NT2/D1 (cell line): Measurements from ENCODE around the gene ACO2.

Experiments
- SUZ12 ChIP-seq: IDR thresholded peaks from 2 replicates; pipeline ENCODE4 v1.6.1; 2011; ENCODE audit not compliant: insufficient read length, insufficient read depth; ENCODE audit errors: extremely low read depth
- ZNF274 ChIP-seq: IDR thresholded peaks from 2 replicates; pipeline ENCODE4 v1.6.1; 2011; ENCODE audit warnings: mild to moderate bottlenecking, low read depth, low read length

GRCh38 chr22:41481925-41482318 lies 13.0 kb downstream of the ACO2 start:
- TF ChIP-seq SUZ12, result no peak
- no peak for TF ChIP-seq ZNF274
